VCaP (cell line): ENCODE measurements around the gene ABCB11.

Source experiments
- H3K27ac ChIP-seq: fragments of 450-650 bp; 2 replicates; pipeline ENCODE4 v1.5.1; 2017
- CTCF ChIP-seq: fragments of 450-650 bp; conservative IDR thresholded peaks from 2 replicates; pipeline ENCODE4 v1.5.1; 2017; ENCODE audit warnings: mild to moderate bottlenecking, moderate library complexity

ABCB11 gene

GRCh38 chr2:168978461-168978861, 52.7 kb downstream of the ABCB11 start:
- H3K27ac ChIP-seq = no peak overlapping the region
- TF ChIP-seq CTCF = no peak

DNA sequence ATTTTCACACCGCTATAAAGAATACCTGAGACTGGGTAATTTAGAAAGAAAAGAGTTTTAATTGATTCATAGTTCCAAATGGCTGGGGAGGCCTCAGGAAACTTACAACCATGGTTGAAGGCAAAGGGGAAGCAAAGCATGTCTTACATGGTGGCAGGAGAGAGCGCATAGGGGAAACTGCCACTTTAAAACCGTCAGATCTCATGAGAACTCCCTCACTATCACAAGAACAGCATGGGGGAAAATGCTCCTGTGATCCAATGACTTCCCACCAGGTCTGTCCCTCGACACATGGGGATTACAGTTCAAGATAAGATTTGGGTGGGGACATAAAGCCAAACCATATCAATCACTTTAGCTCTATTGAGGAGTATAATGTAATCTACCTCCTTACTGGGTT, 53.5 kb downstream of the ABCB11 start:
- no peak for TF ChIP-seq CTCF
- no peak overlapping the region for H3K27ac ChIP-seq

DNA sequence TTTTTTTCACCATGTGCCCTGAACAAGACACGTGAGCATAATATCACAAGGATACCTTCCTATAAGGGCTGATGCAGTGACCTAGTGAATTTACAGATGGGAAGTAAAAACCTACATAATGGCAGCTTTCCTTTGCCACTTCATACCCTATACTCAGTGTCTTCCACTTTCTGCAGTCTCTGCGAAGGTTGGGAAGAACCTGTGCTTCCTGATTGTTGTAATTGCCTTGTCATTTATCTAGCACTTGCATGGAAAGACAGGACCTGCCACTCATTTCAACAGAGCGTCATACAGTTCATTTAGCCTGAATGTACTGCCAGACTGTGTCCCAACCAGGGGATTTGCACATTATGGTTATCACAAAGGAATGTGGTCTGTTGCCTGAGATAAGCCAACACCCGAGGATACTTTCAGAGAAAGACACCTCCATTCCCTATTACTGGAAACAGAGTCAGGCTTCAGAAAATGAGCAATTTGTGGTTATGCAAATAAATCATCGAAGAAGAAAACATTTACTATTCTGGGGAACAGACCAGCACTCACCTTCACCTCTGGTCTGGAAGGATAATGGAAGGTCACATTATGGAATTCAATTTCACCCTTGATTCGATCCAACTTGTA, 55.0 kb downstream of the ABCB11 start:
- TF ChIP-seq CTCF = no peak
- H3K27ac ChIP-seq = no peak overlapping the region

GRCh38 chr2:168974428-168974827, 56.7 kb downstream of the ABCB11 start:
- H3K27ac ChIP-seq = no peak overlapping the region
- TF ChIP-seq CTCF = no peak

DNA sequence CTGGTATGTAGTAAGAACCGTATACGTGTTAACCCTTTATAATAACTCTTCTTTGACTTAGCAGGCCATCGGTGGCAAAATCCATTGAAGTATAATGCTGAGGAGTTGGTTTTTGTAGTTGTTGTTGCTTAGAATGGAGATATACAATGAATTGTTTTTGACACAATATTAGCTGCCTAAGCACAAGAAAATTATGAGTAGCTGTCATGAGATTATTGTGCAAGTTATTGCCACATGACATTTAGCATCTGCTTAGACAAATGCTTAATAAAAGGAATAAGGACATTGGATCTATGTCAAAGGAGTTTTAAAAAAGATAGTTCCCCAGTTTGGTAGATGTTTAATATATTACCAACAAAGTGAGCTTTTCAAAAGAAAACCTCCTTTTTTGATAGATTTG, 59.9 kb downstream of the ABCB11 start:
- no peak overlapping the region for H3K27ac ChIP-seq
- no peak for TF ChIP-seq CTCF

- no peak for TF ChIP-seq CTCF
- no peak overlapping the region for H3K27ac ChIP-seq
These were observed 60.4 kb downstream of the ABCB11 start for GRCh38 chr2:168970711-168971233.

DNA sequence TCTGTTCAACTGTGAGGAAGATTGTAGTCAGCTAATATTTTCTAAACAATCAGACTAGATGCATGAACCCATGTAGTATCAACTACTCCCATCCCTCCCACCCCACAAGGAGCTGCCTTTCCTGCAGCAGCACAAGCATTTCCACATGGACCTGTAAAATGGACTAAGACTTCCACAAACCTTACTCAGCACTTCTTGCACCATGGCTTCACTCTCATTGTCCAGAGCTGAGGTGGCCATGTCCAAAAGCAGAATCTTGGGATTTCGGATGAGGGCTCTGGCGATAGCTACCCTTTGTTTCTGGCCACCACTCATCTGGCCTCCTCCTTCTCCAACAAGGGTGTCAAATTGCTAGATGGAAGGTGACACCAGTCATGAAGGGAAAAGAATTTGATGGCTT, 61.3 kb downstream of the ABCB11 start:
- TF ChIP-seq CTCF = no peak
- H3K27ac ChIP-seq = no peak overlapping the region
